GM18909 (cell line): ENCODE measurements around the gene ZNF175.

Experiments
- ATAC-seq: cut with Tn5 transposase; IDR thresholded peaks from one replicate; pipeline ENCODE4 v1.9.1; 2021; ENCODE audit warnings: mild to moderate bottlenecking; ENCODE audit not compliant: unreplicated experiment, poor library complexity

Gene ZNF175

DNA sequence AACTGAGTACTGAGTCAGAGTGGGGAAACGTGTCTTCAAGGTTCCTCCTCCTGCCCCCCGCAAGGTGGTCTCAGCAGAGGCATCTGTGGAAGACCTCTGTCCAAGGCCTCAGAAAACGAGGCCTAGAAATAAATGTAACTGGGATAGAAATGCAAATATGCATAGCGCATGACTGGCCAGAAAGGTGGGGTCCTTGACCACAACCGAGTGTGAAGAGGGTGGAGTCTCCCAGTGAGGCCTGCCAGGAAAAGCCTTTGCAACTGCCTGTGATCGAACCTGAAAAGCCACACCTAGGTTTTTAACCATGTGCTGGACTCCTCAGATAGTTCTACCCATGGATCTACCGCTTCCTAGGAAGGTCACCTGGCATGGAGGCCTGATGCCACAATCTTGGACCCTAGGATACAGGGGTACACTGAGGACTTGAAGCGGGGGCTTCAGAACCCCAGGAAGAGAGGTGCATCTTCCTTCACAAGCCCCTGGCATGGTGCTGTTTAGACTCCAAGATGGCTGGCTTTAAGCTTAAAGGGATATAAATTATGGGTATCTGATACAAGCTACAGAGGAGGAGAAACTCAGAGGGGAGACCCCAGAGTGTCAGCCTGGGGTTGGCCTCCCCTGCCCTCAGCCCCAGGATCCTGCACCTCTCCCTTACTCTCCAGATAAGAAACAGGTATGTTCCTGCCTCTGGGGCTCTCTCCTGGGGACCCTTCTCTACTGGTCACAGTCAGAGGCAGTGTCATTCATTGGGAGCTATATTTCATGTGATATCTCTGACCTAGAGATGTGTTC, 21.4 kb upstream of the ZNF175 start:
- ATAC-seq, result no peak

DNA sequence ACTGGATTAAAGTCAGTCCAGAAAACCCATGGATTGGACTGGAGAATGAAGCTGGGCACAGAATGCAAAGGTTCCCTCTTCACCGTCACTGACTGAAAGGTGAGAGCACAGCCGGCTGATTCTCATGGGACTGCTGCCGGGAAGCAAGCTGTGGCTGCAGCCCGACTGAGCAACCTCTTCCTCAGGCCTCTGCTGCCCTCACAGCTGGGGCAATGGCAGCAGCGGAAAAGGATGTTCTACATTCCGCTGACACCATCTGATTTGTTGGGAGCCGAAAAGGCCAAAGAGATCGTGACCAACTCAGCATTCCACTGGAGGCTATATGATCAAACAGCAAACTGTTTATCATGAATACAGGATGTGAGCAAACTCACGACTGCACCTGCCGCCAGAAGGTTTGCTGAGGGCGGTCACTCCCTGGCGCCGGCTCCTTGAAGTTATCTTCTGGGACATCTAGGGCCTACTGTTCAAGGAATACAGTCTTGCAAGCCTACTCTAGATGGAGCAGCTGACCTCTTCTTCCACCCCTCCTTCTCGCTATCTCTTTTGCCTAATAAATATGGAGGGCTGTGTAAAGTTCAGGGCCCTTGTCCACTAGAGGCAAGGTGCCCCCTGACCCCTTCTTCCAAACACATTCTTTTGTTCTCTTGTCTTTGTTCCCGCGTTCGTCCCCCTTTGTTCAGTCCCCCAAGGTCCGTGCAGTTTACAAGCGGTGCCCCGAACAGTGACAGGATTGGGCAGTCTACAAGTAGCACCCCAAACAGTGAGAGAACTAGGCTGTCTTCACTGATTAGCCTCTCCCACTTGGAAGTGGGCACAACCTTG, 20.0 kb upstream of the ZNF175 start:
- no peak for ATAC-seq

DNA sequence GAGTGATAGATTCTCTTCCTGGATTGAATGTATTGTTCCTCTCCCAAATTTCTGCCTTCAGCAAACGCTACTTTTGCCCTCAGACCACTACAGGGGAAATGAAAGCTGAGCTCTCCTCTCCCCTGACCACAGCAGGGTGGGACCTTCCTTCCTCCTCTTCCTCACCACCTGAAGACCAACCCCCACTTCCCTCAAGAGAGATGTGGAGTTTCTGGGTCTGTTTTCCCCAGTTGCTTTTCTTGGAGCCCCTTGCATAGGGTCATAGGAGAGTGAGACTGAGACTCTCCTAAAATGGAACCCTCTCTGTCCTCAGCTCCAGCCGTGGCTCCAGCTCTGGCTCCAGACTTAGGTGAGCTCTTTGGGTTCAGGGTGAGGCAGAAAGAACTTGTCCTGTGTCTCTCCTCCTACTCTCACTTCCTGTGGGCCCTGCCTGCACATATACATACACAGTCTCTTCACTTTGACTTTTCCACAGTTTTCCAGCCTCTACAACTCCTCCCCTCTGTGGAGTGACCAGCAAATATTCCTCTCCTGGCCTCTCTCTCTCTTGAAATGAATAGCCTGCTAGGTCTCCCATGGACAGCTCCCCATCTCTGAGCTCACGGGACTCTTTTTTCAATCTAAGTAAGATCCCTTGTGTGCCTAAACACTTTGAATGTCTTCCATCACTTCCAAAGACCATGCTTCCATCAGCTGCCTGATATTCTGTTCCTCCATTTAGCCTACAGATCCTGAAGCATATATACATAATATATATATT, 19.2 kb upstream of the ZNF175 start:
- ATAC-seq, result no peak

GRCh38 chr19:51552608-51552995, 18.5 kb upstream of the ZNF175 start:
- no peak for ATAC-seq

- no peak for ATAC-seq
Measured at GRCh38 chr19:51552996-51553725, 17.9 kb upstream of the ZNF175 start.

- no peak for ATAC-seq
Measured at GRCh38 chr19:51559240-51559639, 11.8 kb upstream of the ZNF175 start.

DNA sequence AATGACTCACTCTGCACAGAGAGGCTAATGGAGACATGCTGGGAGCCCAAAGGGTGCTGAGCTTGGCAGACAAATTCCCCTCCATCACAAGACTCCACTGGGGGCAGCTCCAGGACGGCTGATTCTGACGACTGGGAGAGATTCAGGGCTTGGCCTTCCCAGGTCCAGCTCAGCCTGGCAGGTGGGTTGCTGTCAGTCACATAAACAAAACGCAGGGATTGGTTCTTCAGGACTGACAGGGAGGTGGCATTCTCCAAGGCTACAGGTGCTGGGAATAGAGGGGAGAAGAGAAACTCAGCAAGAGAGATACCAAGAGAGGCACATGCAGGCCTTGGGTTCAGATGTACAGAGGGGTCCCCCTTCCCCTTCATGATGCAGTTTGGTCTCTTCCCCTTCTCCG, 10.7 kb upstream of the ZNF175 start:
- ATAC-seq, result no peak

GRCh38 chr19:51564791-51565190, 6.3 kb upstream of the ZNF175 start:
- ATAC-seq, result no peak

GRCh38 chr19:51565583-51565982, 5.5 kb upstream of the ZNF175 start:
- no peak for ATAC-seq

DNA sequence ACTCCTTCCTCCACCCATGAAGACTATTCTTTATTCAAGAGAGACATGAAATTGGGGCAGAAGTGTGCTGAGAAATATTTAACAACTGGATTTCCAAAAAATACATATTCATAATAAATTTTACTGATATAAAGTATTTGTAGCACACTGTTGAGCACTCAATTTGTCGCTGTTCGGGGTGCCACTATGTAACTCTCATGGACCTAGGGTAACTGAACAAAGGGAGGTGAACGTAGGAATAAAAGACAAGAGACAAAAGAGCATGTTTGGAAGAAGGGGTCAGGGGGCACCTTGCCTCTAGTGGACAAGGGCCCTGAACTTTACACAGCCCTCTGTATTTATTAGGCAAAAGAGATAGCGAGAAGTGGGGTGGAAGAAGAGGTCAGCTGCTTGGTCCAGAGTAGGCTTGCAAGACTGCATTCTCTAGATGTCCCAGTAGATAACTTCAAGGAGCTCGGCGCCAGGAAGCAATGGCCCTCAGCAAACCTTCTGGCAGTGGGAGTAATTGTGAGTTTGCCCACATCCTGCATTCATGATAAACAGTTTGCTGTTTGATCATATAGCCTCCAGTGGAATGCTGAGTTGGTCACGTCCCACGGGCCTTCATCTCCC, 4.5 kb upstream of the ZNF175 start:
- no peak for ATAC-seq

- ATAC-seq, result no peak
Measured at GRCh38 chr19:51567583-51567982, 3.5 kb upstream of the ZNF175 start.

- ATAC-seq, result no peak
Measured at GRCh38 chr19:51568456-51568855, 2.6 kb upstream of the ZNF175 start.

GRCh38 chr19:51571599-51571998, 516 bp downstream of the ZNF175 start:
- ATAC-seq, result no peak

DNA sequence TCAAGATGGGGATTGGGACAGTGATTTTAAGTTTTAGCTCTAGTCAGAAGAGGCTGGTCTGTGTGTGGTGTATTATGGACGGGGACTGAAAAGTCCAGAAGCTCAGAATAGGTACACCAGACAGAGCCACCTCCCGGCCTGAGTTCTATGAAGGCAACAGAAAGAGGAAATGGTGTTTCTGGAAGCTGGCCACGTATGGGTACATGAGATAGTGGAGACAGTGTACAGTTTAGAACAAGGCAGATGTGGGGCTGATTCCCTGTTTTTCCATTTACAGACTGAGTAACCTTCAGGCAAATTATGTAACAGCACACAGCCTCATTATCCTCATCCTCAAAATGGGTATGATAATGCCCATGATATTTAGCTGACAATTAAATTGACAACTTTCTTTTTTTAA, 1.3 kb downstream of the ZNF175 start:
- no peak for ATAC-seq

GRCh38 chr19:51572908-51573307, 1.8 kb downstream of the ZNF175 start:
- no peak for ATAC-seq

GRCh38 chr19:51573331-51573730, 2.2 kb downstream of the ZNF175 start:
- no peak for ATAC-seq

DNA sequence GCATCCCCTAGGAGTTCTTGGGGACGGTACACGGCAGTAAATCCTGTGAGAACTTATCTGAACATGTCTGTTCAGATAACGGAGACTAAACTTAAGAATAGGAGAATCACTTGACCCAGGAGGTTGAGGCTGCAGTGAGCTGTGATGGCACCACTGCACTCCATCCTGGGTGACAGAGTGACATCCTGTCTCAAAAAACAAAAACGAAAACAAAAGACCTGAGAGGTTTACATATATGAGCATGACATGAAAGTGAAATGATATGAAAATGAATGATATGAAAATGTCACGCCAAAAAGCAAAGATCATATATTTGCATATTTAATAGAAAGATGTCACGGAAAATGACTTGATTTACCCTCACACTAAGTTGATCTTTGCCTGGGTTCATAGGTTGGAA, 5.8 kb downstream of the ZNF175 start:
- no peak for ATAC-seq

DNA sequence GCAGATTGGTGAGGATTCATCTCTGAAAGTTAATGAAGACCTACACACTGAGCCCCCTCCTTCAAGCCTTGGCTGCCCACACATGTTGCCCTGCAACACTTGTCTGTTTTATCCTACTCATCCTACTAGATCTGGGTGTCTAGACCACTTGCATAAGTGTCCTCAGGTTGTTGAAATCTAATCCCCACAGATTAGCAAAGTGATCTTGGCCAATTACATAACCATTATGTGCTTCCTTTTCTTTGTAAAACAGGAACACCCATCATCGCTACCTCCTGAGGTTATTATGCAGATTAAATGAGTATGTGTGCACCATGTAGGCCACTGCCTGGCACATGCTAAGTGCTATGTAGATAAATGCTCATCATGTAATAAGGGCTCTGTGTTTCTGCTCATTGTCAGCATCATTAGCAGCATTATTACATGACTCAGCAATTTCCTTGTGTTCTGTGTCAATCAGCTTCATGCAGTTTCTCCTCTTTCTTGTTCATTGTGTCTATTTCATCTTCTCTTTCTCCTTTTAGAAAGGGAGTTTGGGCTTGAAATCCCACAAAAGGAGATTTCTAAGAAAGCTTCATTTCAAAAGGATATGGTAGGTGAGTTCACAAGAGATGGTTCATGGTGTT, 15.1 kb downstream of the ZNF175 start:
- ATAC-seq, result no peak

- ATAC-seq, result no peak
Measured at GRCh38 chr19:51586799-51587198, 15.7 kb downstream of the ZNF175 start.
